PC-3 (cell line): ENCODE results near the gene ITK.

Experiments
- CTCF ChIP-seq: fragments of 300-600 bp; sonication (generic); conservative IDR thresholded peaks from 2 replicates; pipeline ENCODE4 v1.5.1; 2017; ENCODE audit warnings: antibody characterized with exemption, low read depth, mild to moderate bottlenecking, low read length
- EZH2 ChIP-seq: fragments of 300-600 bp; sonication (generic); IDR thresholded peaks from one replicate; pipeline ENCODE4 v1.6.1; 2017; ENCODE audit warnings: antibody characterized with exemption, mild to moderate bottlenecking, low read length; ENCODE audit not compliant: unreplicated experiment
- EZH2phosphoT487 ChIP-seq: fragments of 300-600 bp; sonication (generic); IDR thresholded peaks from 2 replicates; pipeline ENCODE4 v1.6.1; 2018; ENCODE audit warnings: mild to moderate bottlenecking, antibody characterized with exemption, low read length, borderline replicate concordance

GRCh38 chr5:157283434-157283833 lies 102.8 kb downstream of the ITK start:
- TF ChIP-seq CTCF = no peak
- TF ChIP-seq EZH2phosphoT487 = no peak
- TF ChIP-seq EZH2 = no peak
